NOMO-1 (cell line): ENCODE data around the gene CRABP1.
A peak's percentile ranks its signal among the peaks of the same experiment; 100 is the strongest.

Experiments used
- DNase-seq, 2 experiments: peaks; one replicate each; lab custom pipeline; 2025; ENCODE audit not compliant: unreplicated experiment in 2 of 2; lab: John Stamatoyannopoulos, UW

The CRABP1 gene

GRCh38 chr15:78340231-78341056 lies at the start of gene CRABP1:
CRABP1 (plus strand) TSS chr15:78340353; CDS start chr15:78340429, 76 bp downstream.
- DNase-seq = no peak

- no peak for DNase-seq
Measured at GRCh38 chr15:78291052-78291451, 49.1 kb upstream of the CRABP1 start.

DNA sequence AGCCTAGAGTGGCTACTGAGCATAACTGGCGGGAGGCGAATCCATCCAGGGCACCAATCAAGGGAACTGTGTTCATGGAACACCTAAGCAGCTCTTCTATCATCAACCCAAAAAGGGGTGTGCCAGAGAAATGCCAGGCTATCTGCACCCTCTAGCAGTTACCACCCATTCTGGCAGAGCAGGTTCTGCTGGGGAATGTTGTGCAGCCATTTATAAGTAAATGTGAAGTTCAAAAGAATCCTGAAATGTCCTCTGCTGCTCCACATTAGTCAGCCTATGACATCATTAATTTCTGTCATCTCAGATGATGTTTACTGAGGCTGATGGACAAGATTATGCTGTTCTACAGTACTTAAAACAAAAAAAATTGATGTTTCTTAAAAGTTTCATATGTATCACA lies 48.5 kb upstream of the CRABP1 start:
- no peak for DNase-seq

- no peak for DNase-seq
Measured at GRCh38 chr15:78292219-78292618, 47.9 kb upstream of the CRABP1 start.

DNA sequence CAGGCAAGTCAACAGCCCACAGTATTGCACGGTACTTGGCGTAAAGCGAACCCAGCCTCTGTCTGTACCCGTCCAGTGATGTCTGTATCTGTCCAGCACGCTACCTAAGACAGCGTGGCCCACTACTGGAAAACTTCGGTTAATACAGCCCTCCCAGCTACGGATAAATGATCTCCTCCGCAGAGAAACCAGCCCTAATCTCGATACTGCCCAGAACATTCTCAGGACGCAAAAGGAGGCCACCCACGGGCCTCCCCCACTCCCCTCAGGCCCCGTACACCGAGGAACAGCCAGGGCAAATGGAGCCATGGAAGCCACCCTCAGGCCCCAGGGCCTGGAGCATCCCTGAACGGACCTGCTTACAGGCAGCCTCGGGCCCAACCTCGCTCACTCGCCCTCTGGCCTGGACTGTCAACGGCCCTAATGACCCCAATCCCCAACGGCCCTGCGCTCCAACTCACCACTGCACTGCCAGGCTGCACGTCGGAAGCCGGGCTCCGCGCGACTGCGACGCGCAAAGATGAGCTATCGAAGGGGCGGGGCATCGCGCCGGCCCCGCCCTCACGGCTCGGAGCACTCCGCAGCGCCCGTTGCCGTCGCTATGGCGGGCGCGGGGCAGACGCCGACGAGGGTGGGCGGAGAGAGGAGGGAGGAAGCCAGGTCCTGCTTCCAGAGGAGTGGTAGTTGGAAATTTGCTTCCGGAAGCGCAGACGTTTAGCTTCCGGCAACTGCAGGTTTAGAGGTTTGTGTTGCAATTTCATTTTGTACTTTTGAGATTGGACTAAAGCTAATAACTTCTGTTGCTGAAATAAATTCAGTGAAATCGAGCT lies 40.8 kb upstream of the CRABP1 start, which contains the start of gene SKIC8:
SKIC8 (minus strand) TSS at position 509 of the 830 bp plus-strand sequence. CDS start 3,923 bp downstream, outside the sequence.
- DNase-seq = peak; percentile 94 to 96

DNA sequence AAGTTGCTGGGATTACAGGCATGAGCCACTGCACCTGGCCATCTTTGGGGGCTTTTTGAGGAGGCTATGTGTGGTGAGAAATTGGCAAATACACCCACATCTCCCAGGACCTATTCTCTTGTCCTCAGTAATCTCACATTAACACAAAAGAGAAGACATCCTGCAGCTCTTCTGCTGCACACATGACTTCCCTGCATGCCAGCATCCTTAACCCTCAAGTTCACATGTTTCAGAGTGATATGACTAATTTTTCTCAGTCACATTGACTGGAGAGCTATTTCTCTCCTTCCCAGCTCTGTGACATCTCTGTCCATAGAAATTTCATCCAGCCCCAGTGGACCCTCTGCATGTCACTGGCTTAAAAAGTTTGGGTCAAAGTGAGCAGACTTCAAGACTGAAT lies 38.8 kb upstream of the CRABP1 start:
- DNase-seq = no peak

DNA sequence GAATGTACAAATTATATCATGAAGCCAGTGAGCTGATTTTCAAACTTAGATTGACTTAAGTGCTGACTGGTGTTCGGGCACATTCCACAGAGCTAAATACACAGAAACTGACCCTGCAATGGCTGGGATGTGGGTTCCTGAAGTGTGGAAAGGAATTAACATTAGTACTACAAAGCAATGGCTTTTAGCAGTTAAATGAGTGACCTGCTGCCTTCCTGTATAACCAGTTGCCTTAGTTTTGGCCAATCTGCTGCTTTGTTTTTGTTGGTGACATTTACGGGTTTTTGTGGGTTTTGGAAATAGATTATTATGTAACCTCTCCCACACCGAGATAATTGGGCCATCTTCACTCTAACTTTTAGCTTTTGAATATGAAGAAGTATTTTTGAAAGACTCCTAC lies 38.3 kb upstream of the CRABP1 start:
- peak; percentile 90 to 95 for DNase-seq

DNA sequence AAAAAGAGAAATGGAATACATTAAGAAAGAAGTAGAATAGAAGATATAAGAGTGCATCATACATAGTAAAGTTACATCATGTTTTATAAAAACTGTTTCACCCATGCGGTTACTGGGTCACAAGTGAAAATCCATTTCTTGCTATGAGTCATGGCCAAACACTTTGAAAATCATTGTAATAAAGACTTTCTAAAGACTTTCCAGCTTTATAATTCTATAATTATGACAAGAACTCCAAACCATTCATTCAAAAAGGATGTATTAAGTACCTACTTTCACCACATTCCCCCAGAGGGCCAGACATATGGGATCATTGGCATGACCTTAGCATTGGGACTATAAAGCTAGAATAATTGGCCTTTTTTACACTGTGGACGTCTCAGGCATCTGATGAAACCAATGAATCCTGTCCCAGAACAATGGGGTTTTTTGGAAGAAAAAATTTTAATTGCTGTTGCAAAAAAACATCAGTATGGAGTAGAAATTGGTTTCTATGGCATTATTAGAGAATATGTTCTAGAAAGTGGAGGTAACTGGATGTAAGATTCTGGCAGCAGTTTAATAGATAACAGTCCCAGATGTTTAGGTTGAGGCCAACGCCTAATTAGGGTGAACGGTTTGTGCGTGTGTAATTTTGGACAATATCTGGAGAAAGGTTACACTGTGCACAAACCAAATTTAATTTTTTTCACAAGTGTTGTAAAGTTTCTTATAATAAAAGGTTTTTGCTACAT lies 37.4 kb upstream of the CRABP1 start:
- peak; percentile 23 to 84 for DNase-seq

DNA sequence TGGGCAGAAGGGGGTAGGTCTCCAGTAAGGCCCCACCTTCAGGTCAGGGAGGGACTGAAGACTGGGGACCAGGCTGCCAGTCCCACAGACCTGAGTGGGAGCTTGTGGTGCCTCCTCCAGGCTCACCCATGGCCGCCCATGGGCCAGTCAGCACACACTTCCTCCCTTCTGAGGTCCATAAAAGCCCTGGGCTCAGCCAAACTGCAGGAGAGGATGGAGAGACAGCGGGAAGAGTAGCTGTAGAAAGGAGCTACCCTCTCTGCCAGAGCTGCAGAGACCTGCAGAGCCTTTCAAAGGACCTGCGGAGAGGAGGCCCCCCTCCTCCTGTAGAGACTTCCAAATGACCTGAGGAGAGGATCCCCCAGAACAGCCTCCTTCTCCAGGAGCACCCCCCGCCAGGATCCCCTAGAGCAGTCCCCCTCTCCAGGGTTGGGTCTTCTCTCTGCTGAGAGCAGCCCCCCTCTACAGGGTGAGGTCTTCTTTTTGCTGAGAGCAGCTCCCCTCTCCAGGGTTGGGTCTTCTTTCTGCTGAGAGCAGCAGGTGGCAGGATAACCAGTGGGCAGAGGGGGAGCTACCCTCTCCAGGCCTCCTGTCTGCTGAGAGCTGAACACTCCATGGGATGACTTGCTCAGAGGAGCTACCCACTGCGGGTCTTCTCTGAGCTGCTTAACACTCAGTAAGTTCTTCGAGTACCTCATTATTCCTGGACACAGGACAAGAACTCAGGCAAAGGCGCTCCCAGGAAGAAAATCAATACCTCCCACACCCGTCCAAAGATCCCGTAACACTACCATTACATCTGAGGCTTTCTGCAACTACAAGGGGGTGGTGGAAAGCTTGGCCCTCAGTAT lies 35.7 kb upstream of the CRABP1 start:
- DNase-seq = no peak

GRCh38 chr15:78306176-78306774 lies 33.9 kb upstream of the CRABP1 start:
- no peak for DNase-seq

GRCh38 chr15:78307976-78308375 lies 32.2 kb upstream of the CRABP1 start:
- peak in 1 of 2 experiments; percentile 24 for DNase-seq

GRCh38 chr15:78308422-78309032 lies 31.6 kb upstream of the CRABP1 start:
- peak; percentile 58 to 68 for DNase-seq

- no peak for DNase-seq
Measured at GRCh38 chr15:78311292-78311691, 28.9 kb upstream of the CRABP1 start.

- DNase-seq = no peak
Measured at GRCh38 chr15:78312536-78312935, 27.6 kb upstream of the CRABP1 start.

DNA sequence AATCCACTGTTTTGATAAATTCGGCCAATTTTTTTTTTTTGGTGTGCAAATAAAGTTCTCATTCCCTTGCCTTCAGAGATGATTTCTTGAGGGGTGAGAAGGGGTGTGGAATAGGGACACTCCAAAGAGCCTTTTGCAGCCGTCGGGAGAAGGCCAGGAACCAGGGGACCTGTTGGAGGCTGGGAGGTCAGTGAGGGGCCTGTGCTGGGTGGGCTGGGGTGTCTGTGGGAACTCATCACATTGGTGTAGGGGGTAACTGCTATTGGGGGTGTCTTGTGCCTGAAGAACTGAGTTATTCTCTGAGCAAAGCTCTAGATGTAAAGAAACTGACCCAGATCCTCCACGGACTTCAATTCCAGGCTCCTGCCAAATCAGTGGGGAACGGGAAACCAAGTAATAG lies 27.2 kb upstream of the CRABP1 start:
- DNase-seq = no peak

- DNase-seq = no peak
Measured at GRCh38 chr15:78313383-78313782, 26.8 kb upstream of the CRABP1 start.

- no peak for DNase-seq
Measured at GRCh38 chr15:78314181-78314581, 26.0 kb upstream of the CRABP1 start.

GRCh38 chr15:78315686-78316282 lies 24.4 kb upstream of the CRABP1 start:
- peak in 1 of 2 experiments; percentile 49 for DNase-seq
